Caco-2 (cell line): Measurements from ENCODE around the gene POMP. TPM values are rescaled to one million over a fixed set of nuclear protein-coding genes. Genes with fewer than 3 reads are reported as not detected.

Experiments
- Bru-seq: library from RNA; stranded (reverse); fragments of 400-500 nt; gene quantifications from one replicate; lab custom pipeline; 2021; lab: Mats Ljungman, UMichigan
- BruChase-seq, 2 experiments: library from RNA; stranded (reverse); fragments of 400-500 nt; gene quantifications; one replicate each; lab custom pipeline; 2021; lab: Mats Ljungman, UMichigan
- BruUV-seq: library from RNA; stranded (reverse); fragments of 400-500 nt; replicated peaks from 2 replicates; lab custom pipeline; 2021; lab: Mats Ljungman, UMichigan
- CTCF ChIA-PET: fragments of 300-600 bp; sonication (Branson Sonifier 250); formaldehyde crosslinking; loops from one replicate; lab custom pipeline; 2022; ENCODE audit warnings: antibody characterized with exemption; lab: Charles Lee
- POLR2A ChIA-PET: fragments of 300-600 bp; sonication (Branson Sonifier 250); formaldehyde crosslinking; loops from one replicate; lab custom pipeline; 2022; ENCODE audit warnings: antibody characterized with exemption; lab: Charles Lee
- DNase-seq, 2 experiments: peaks; one replicate each; pipeline versions ENCODE4 v3.0.0 to v3.0.0-alpha.2; 2020 to 2022
- H3K27me3 ChIP-seq: replicated peaks from 2 replicates; pipeline ENCODE4 v1.6.0; 2011; ENCODE audit warnings: low read length; ENCODE audit not compliant: control insufficient read depth, insufficient read depth
- H3K36me3 ChIP-seq: 2 replicates; pipeline ENCODE4 v1.5.1; 2011; ENCODE audit warnings: low read length; ENCODE audit not compliant: control insufficient read depth, insufficient read depth
- H3K4me1 ChIP-seq: fragments of 250-450 bp; sonication (Bioruptor Pico); 2 replicates; pipeline ENCODE4 v1.5.1; 2020; ENCODE audit warnings: mild to moderate bottlenecking
- H3K4me3 ChIP-seq: 2 replicates; pipeline ENCODE4 v1.5.1; 2011; ENCODE audit warnings: low read depth, mild to moderate bottlenecking, control low read depth, low read length
- H3K9me3 ChIP-seq: fragments of 250-450 bp; sonication (Bioruptor Pico); 2 replicates; pipeline ENCODE4 v1.5.1; 2020; ENCODE audit warnings: mild to moderate bottlenecking, moderate library complexity
- H3K27ac Mint-ChIP-seq: one replicate; pipeline ENCODE4 v1.8.0; 2022; ENCODE audit warnings: mixed read lengths; ENCODE audit not compliant: unreplicated experiment
- H3K27me3 Mint-ChIP-seq: one replicate; pipeline ENCODE4 v1.8.0; 2022; ENCODE audit warnings: mixed read lengths; ENCODE audit not compliant: insufficient read depth, unreplicated experiment
- H3K36me3 Mint-ChIP-seq: one replicate; pipeline ENCODE4 v1.8.0; 2022; ENCODE audit warnings: mild to moderate bottlenecking, mixed read lengths; ENCODE audit not compliant: insufficient read depth, unreplicated experiment
- H3K4me1 Mint-ChIP-seq: one replicate; pipeline ENCODE4 v1.8.0; 2022; ENCODE audit warnings: low read depth, mixed read lengths; ENCODE audit not compliant: unreplicated experiment
- H3K4me3 Mint-ChIP-seq: one replicate; pipeline ENCODE4 v1.8.0; 2022; ENCODE audit warnings: mild to moderate bottlenecking, moderate library complexity, mixed read lengths; ENCODE audit not compliant: unreplicated experiment
- H3K9me3 Mint-ChIP-seq: one replicate; pipeline ENCODE4 v1.8.0; 2022; ENCODE audit warnings: mixed read lengths; ENCODE audit not compliant: unreplicated experiment
- CTCF ChIP-seq, 2 experiments: fragments of 200-600 bp in 1 of 2; IDR thresholded peaks; 1 replicate in 1 of 2; 2 replicates in 1 of 2; pipeline versions ENCODE4 v1.5.1 to v1.8.0; 2011 to 2022; ENCODE audit warnings: antibody characterized with exemption in 1 of 2, control low read depth in 1 of 2, inconsistent platforms in 1 of 2, low read depth in 1 of 2, low read length in 1 of 2, mild to moderate bottlenecking in 1 of 2, moderate library complexity in 1 of 2; ENCODE audit not compliant: insufficient read depth in 1 of 2, severe bottlenecking in 1 of 2, unreplicated experiment in 1 of 2
- intact Hi-C: fragments of 100-400 bp; cut with micrococcal nuclease; formaldehyde crosslinking; loops from one replicate; pipeline ENCODE4 v1.10.0; 2022; ENCODE audit not compliant: unreplicated experiment
- long read RNA-seq: library from polyadenylated mRNA; stranded (forward); transcript quantifications from one replicate; pipeline ENCODE4 v2.0.0, GENCODE V29; 2022
- total RNA-seq: library from RNA; stranded (reverse); gene quantifications from 2 replicates; pipeline ENCODE4 v1.2.3, GENCODE V29; 2022

Gene POMP, protein sequence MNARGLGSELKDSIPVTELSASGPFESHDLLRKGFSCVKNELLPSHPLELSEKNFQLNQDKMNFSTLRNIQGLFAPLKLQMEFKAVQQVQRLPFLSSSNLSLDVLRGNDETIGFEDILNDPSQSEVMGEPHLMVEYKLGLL
- total RNA-seq, result 116 and 125 TPM in 2 replicates
- Bru-seq, nascent RNA, result percentile 95 among the genes with signal in this experiment
- percentile 86 among the genes with signal in this experiment for BruChase-seq, experiment 1, labeled RNA remaining after a 2-hour chase
- BruChase-seq, experiment 2, labeled RNA remaining after a 6-hour chase, result percentile 91 among the genes with signal in this experiment
- long read RNA-seq, transcript POMP-201 (6 exons, 1,330 nt), result major isoform, 672 of 1,112 reads
- long read RNA-seq, partial matches to known transcripts, result 432 of 1,112 reads
- long read RNA-seq, other reads (novel, unspliced or antisense), result 8 of 1,112 reads

DNA sequence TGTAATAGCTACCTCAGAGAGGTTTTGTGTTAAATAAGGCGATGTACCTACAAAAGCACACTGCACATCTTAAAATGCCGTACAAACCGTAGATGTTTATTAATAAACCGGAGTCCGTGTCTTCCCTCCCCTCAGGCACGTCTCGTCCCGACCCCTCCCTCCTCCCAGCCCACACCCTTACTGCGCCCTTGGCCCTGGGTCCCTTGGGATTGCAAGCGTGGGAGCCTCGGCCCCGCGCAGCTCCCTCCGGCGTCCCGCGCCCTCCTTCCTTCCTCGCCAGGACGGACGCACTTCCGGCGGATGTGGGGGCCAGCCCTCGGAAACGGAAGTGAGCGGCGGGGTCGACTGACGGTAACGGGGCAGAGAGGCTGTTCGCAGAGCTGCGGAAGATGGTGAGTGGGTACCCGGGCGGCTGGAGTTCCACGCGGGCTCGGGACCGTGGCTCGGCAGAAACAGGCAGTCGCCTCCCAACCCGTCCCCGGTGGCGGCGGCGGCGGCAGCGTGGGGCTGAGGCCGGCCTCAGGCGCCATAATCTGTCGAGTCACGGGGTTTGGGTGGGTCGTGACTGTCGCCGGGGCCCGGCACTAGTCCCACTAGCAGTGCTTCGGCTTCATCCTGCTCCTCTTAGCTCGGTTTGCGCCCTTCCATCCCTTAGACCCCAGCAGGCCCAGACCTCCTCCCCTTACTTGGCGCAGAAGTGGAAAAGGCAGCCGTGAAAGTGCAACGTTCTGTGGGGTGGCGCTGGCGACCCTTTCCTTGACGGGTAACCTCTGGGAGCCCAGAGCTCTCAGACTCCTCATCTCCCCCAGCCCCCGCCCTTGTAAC lies at the start of gene POMP:
TSS of gene POMP (plus strand) at position 335 of the 825 bp plus-strand sequence. CDS start at position 390, 55 bp downstream.
- Histone ChIP-seq H3K36me3 (no peaks in the 10 kb centered on the region), H3K4me1 (peaks cover 14% of the 10 kb centered on the region), H3K9me3 (no peaks in the 10 kb centered on the region), H3K4me3 (peak within 1 kb of the TSS; percentile 89), H3K27me3 (no peaks in the 10 kb centered on the region)
- Mint-ChIP-seq H3K4me1 (peaks cover 21% of the 10 kb centered on the region), H3K27ac (peak within 1 kb of the TSS; percentile 85), H3K27me3 (no peaks in the 10 kb centered on the region), H3K4me3 (peak within 1 kb of the TSS; percentile 94), H3K9me3 (no peaks in the 10 kb centered on the region), H3K36me3 (peaks cover 33% of the 10 kb centered on the region)
- DNase-seq, result peak; percentile 90
- BruUV-seq, result no TSS peak
- ChIA-PET CTCF (interaction anchor here (0.5 to 1.4 kb wide), 4 partner anchors 130 to 757 kb away, joined by 3 to 7 read pairs (median 5); no protein-coding TSS in a partner anchor), POLR2A (interaction anchor here (0.6 to 1.7 kb wide), 3 partner anchors 35 to 681 kb away, joined by 3 to 8 read pairs (median 3); partner anchors contain the start of gene SLC46A3)
- TF ChIP-seq CTCF (IDR thresholded peaks at IDR 0.05; ENCODE audit: insufficient read depth in 1 of 2, low read depth in 1 of 2, low read length in 1 of 2, severe bottlenecking in 1 of 2, unreplicated experiment in 1 of 2), result no peak
- intact Hi-C loops, result loop anchor here (1.0 to 5.0 kb wide), 2 partner anchors 114 to 337 kb away; no protein-coding TSS in a partner anchor

DNA sequence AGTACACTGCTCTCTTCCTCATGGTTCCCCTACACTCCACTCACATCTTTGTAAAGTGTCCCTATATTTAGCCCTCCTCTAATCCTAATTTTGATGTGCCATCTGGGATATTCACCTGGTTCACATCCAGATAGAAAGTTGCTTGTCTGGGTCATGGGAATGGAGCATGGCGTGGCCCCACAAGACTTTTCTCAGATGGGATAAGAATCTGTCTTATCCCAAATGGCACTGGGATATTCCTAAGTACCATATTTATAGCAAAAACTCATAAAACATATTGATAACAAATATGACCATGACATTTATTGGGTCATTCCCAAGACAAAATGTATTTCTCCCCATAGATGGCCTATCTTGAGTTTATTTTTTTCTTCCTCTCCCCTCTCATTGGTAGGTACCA lies 49.5 kb upstream of the POMP start:
- Histone ChIP-seq H3K27me3 (no peaks in the 10 kb centered on the region), H3K9me3 (no peaks in the 10 kb centered on the region), H3K4me1 (peaks cover 13% of the 10 kb centered on the region), H3K36me3 (no peaks in the 10 kb centered on the region), H3K4me3 (no peak overlapping the region)
- no peaks in the 10 kb centered on the region for H3K9me3 Mint-ChIP-seq
- POLR2A ChIA-PET, result no interaction called here
- intact Hi-C loops, result no loop called here
- H3K4me1 Mint-ChIP-seq, result peaks cover 11% of the 10 kb centered on the region
- no TSS peak for BruUV-seq
- CTCF ChIA-PET, result no interaction called here
- no peak for DNase-seq
- no peak overlapping the region for H3K27ac Mint-ChIP-seq
- no peaks in the 10 kb centered on the region for H3K27me3 Mint-ChIP-seq
- no peak for TF ChIP-seq CTCF (IDR thresholded peaks at IDR 0.05; ENCODE audit: insufficient read depth in 1 of 2, low read depth in 1 of 2, low read length in 1 of 2, severe bottlenecking in 1 of 2, unreplicated experiment in 1 of 2)
- no peak overlapping the region for H3K4me3 Mint-ChIP-seq
- no peaks in the 10 kb centered on the region for H3K36me3 Mint-ChIP-seq

DNA sequence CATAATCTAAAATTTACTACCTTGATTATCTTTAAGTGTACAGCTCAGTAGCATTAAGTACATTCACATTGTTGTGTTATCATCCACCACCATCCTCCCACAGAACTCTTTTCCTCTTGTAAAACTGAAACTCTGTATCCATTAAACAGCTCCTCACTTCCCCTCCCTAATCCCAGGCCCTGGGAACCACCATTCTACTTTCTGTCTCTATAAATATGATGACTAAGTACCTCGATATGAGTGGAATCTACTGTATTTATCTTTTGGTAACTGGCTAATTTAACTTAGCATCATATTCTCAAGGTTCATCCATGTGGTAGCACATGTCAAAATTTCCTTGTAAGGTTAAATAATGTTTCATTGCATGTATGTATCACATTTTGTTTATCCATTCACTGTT lies 49.0 kb upstream of the POMP start:
- Mint-ChIP-seq H3K9me3 (no peaks in the 10 kb centered on the region), H3K4me3 (no peak overlapping the region), H3K4me1 (peaks cover 11% of the 10 kb centered on the region), H3K27ac (no peak overlapping the region), H3K36me3 (no peaks in the 10 kb centered on the region), H3K27me3 (no peaks in the 10 kb centered on the region)
- CTCF ChIA-PET, result no interaction called here
- H3K9me3 ChIP-seq, result no peaks in the 10 kb centered on the region
- no peaks in the 10 kb centered on the region for H3K36me3 ChIP-seq
- no peak for DNase-seq
- POLR2A ChIA-PET, result no interaction called here
- intact Hi-C loops, result no loop called here
- BruUV-seq, result no TSS peak
- no peaks in the 10 kb centered on the region for H3K27me3 ChIP-seq
- H3K4me1 ChIP-seq, result peaks cover 13% of the 10 kb centered on the region
- TF ChIP-seq CTCF (IDR thresholded peaks at IDR 0.05; ENCODE audit: insufficient read depth in 1 of 2, low read depth in 1 of 2, low read length in 1 of 2, severe bottlenecking in 1 of 2, unreplicated experiment in 1 of 2), result no peak
- no peak overlapping the region for H3K4me3 ChIP-seq
